HEK293 (cell line): ENCODE measurements around the gene COL11A2.

ENCODE experiments used
- CTCF ChIA-PET: fragments of 350-600 bp; formaldehyde crosslinking; extraction: SDS; loops from one replicate; lab custom pipeline; 2021; ENCODE audit warnings: antibody characterized with exemption; lab: Yijun Ruan, JAX
- POLR2A ChIA-PET: fragments of 300-600 bp; formaldehyde crosslinking; extraction: SDS; loops from one replicate; lab custom pipeline; 2020; ENCODE audit warnings: antibody characterized with exemption, inconsistent platforms; lab: Yijun Ruan, JAX
- H3K27ac ChIP-seq: fragments of 200-500 bp; sonication (Bioruptor generic); 2 replicates; pipeline ENCODE4 v1.5.1; 2014; ENCODE audit warnings: low read depth, low read length, control low read depth, inconsistent platforms; ENCODE audit errors: extremely low read depth
- H3K36me3 ChIP-seq, 2 experiments: fragments of 200-500 bp in 1 of 2; sonication (Bioruptor generic) in 1 of 2; 1 replicate in 1 of 2; 2 replicates in 1 of 2; pipeline ENCODE4 v1.5.1; 2014 to 2017; ENCODE audit warnings: inconsistent platforms in 2 of 2, low read length in 2 of 2; ENCODE audit not compliant: control insufficient read depth in 2 of 2, insufficient read depth in 1 of 2
- H3K4me1 ChIP-seq: fragments of 200-500 bp; sonication (Bioruptor generic); 2 replicates; pipeline ENCODE4 v1.5.1; 2014; ENCODE audit warnings: mild to moderate bottlenecking, low read length, inconsistent platforms; ENCODE audit not compliant: control insufficient read depth, insufficient read depth
- H3K4me3 ChIP-seq: 2 replicates; pipeline ENCODE4 v1.5.1; 2011; ENCODE audit warnings: low read depth, mild to moderate bottlenecking, control low read depth, low read length, moderate library complexity
- H3K9me3 ChIP-seq: fragments of 200-500 bp; sonication (Bioruptor generic); 2 replicates; pipeline ENCODE4 v1.5.1; 2014; ENCODE audit warnings: low read depth, low read length, inconsistent platforms; ENCODE audit not compliant: control insufficient read depth, insufficient read depth
- GFI1B ChIP-seq: fragments of 450-650 bp; formaldehyde crosslinking; IDR thresholded peaks from 2 replicates; pipeline ENCODE4 v1.5.1; 2016; ENCODE audit warnings: missing biosample characterization, missing genetic modification characterization
- HOXD13 ChIP-seq: sonication (generic); formaldehyde crosslinking; IDR thresholded peaks from 2 replicates; pipeline ENCODE4 v1.8.0; 2022; ENCODE audit warnings: missing genetic modification reagents, borderline replicate concordance
- INSM2 ChIP-seq: fragments of 450-650 bp; formaldehyde crosslinking; IDR thresholded peaks from 2 replicates; pipeline ENCODE4 v1.5.1; 2016; ENCODE audit warnings: missing biosample characterization, missing genetic modification characterization
- MYNN ChIP-seq: fragments of 450-650 bp; formaldehyde crosslinking; IDR thresholded peaks from 2 replicates; pipeline ENCODE4 v1.5.1; 2016; ENCODE audit warnings: missing biosample characterization, missing genetic modification characterization, borderline replicate concordance
- PRDM10 ChIP-seq: fragments of 450-650 bp; formaldehyde crosslinking; IDR thresholded peaks from 2 replicates; pipeline ENCODE4 v1.5.1; 2016; ENCODE audit warnings: missing biosample characterization, missing genetic modification characterization
- PRDM4 ChIP-seq: fragments of 450-650 bp; formaldehyde crosslinking; IDR thresholded peaks from 2 replicates; pipeline ENCODE4 v1.5.1; 2017; ENCODE audit warnings: missing biosample characterization, missing genetic modification characterization
- SCRT1 ChIP-seq: fragments of 450-650 bp; formaldehyde crosslinking; IDR thresholded peaks from 2 replicates; pipeline ENCODE4 v1.5.1; 2016; ENCODE audit warnings: missing biosample characterization, missing genetic modification characterization, borderline replicate concordance
- SP7 ChIP-seq: fragments of 450-650 bp; formaldehyde crosslinking; IDR thresholded peaks from 2 replicates; pipeline ENCODE4 v1.5.1; 2016; ENCODE audit warnings: missing biosample characterization, missing genetic modification characterization
- WT1 ChIP-seq: fragments of 450-650 bp; formaldehyde crosslinking; IDR thresholded peaks from 2 replicates; pipeline ENCODE4 v1.5.1; 2016; ENCODE audit warnings: missing biosample characterization, missing genetic modification characterization
- ZBTB17 ChIP-seq: fragments of 450-650 bp; formaldehyde crosslinking; IDR thresholded peaks from 2 replicates; pipeline ENCODE4 v1.5.1; 2016; ENCODE audit warnings: missing biosample characterization, missing genetic modification characterization
- ZNF391 ChIP-seq: fragments of 450-650 bp; formaldehyde crosslinking; IDR thresholded peaks from 2 replicates; pipeline ENCODE4 v1.5.1; 2016; ENCODE audit warnings: low read depth, missing biosample characterization, missing genetic modification characterization, borderline replicate concordance
- ZNF449 ChIP-seq: fragments of 450-650 bp; formaldehyde crosslinking; IDR thresholded peaks from 2 replicates; pipeline ENCODE4 v1.5.1; 2017; ENCODE audit warnings: missing biosample characterization, mild to moderate bottlenecking, missing genetic modification characterization, moderate library complexity
- ZNF501 ChIP-seq: fragments of 450-650 bp; formaldehyde crosslinking; IDR thresholded peaks from 2 replicates; pipeline ENCODE4 v1.5.1; 2016; ENCODE audit warnings: missing biosample characterization, missing genetic modification characterization
- ZNF571 ChIP-seq: fragments of 450-650 bp; formaldehyde crosslinking; IDR thresholded peaks from 2 replicates; pipeline ENCODE4 v1.5.0; 2017; ENCODE audit warnings: missing biosample characterization, missing genetic modification characterization
- ZNF624 ChIP-seq: fragments of 450-650 bp; formaldehyde crosslinking; IDR thresholded peaks from 2 replicates; pipeline ENCODE4 v1.5.1; 2017; ENCODE audit warnings: missing biosample characterization, missing genetic modification characterization
- ZNF777 ChIP-seq: fragments of 450-650 bp; formaldehyde crosslinking; IDR thresholded peaks from 2 replicates; pipeline ENCODE4 v1.5.1; 2017; ENCODE audit warnings: missing biosample characterization, missing genetic modification characterization, borderline replicate concordance
- ZSCAN23 ChIP-seq: fragments of 450-650 bp; formaldehyde crosslinking; IDR thresholded peaks from 2 replicates; pipeline ENCODE4 v1.5.1; 2016; ENCODE audit warnings: missing biosample characterization, missing genetic modification characterization
- ZSCAN4 ChIP-seq: fragments of 450-650 bp; formaldehyde crosslinking; IDR thresholded peaks from 2 replicates; pipeline ENCODE4 v1.5.1; 2017; ENCODE audit warnings: missing biosample characterization, missing genetic modification characterization
- TF ChIP-seq, protein P1 (sequence below): fragments of 450-650 bp; formaldehyde crosslinking; IDR thresholded peaks from 2 replicates; pipeline ENCODE4 v1.5.1; 2016; ENCODE audit warnings: missing biosample characterization, missing genetic modification characterization

Gene COL11A2

DNA sequence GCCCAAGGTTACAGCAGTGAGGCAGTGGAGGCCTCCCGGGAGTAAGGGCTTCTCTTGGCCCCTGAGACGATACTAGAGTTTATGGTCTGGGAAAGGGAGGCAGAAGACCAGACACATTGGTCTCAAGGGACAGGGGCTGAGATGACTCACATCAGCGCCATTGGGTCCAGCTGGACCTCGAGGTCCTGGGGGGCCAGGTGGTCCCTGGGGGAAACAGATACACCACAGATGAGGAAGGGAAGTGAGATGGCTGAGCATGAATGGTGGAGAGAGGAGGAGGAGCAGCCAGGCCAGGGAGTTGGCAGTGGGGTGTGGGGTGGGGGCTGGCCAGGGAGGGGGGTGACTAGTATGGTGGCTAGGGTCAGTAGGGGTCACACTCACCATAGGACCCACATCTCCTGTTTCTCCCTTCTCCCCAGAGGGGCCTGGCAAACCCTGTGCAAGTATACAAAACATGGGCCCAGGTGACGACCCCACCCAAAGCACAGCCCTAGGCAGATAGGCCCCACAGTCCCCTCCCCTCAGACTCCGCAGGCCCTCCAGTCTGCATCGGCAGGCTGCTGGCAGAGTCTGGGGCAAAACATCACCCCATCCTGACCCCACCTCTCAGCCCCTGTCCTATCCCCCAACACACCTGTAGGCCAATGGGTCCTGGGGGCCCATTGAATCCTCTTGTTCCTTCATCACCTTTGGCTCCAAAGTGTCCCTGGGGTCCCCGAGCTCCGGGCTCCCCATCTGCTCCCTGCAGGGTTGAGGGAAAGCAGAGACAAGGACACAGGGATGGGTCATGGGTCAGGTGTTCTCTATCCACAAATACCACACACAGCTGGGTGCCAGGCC is 21.9 kb downstream of the COL11A2 start:
- Histone ChIP-seq H3K36me3 (no peaks in the 10 kb centered on the region), H3K9me3 (no peaks in the 10 kb centered on the region)
- CTCF ChIA-PET = interaction anchor here (0.6 kb wide), 1 partner anchor 331 kb away, joined by 4 read pairs; no protein-coding TSS in a partner anchor
- TF ChIP-seq SCRT1 (no peak), WT1 (tag by site-specific recombination) (no peak), ZNF777 (tag by site-specific recombination) (no peak), ZSCAN23 (no peak), ZNF391 (tag by site-specific recombination) (no peak), PRDM10 (tag by site-specific recombination) (no peak), ZBTB17 (tag by site-specific recombination) (no peak), ZNF501 (tag by site-specific recombination) (no peak), ZNF571 (no peak), MYNN (tag by site-specific recombination) (no peak), PRDM4 (tag by site-specific recombination) (no peak), ZSCAN4 (no peak), HOXD13 (CRISPR knock-in tag) (no peak), ZNF449 (tag by site-specific recombination) (no peak), INSM2 (tag by site-specific recombination) (no peak), GFI1B (tag by site-specific recombination) (no peak), ZNF624 (tag by site-specific recombination) (no peak), SP7 (tag by site-specific recombination) (no peak)
- TF ChIP-seq, protein P1, sequence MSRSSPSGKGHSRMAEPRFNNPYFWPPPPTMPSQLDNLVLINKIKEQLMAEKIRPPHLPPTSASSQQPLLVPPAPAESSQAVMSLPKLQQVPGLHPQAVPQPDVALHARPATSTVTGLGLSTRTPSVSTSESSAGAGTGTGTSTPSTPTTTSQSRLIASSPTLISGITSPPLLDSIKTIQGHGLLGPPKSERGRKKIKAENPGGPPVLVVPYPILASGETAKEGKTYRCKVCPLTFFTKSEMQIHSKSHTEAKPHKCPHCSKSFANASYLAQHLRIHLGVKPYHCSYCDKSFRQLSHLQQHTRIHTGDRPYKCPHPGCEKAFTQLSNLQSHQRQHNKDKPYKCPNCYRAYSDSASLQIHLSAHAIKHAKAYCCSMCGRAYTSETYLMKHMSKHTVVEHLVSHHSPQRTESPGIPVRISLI (tag by site-specific recombination) = no peak
- TF ChIP-seq, all 188 proteins: peak for 0
- Histone ChIP-seq H3K4me1 (no peaks in the 10 kb centered on the region), H3K4me3 (no peak overlapping the region), H3K27ac (no peak overlapping the region)
- POLR2A ChIA-PET = no interaction called here
